Transverse colon (tissue), 4 donors: Measurements from ENCODE around the gene NXPH2.

Experiments used
- CTCF ChIP-seq, 5 experiments: fragments of 200-600 bp in 3 of 5; fragments of 450-650 bp in 2 of 5; sonication (generic) in 3 of 5; IDR thresholded peaks; 1 replicate in 2 of 5; 2 replicates in 3 of 5; pipeline ENCODE4 v1.5.1; 2016 to 2017; ENCODE audit warnings: antibody characterized with exemption in 5 of 5, inconsistent platforms in 3 of 5, mild to moderate bottlenecking in 2 of 5, moderate library complexity in 1 of 5
- POLR2AphosphoS5 ChIP-seq, 3 donors: sonication (generic); formaldehyde crosslinking; IDR thresholded peaks; one replicate each; pipeline ENCODE4 v1.6.1; 2016; ENCODE audit warnings: antibody characterized with exemption in 3 of 3

- no peak for TF ChIP-seq POLR2AphosphoS5 (IDR thresholded peaks at IDR 0.05)
- TF ChIP-seq CTCF (IDR thresholded peaks at IDR 0.05) = no peak
Measured at GRCh38 chr2:138689705-138690104, 90.5 kb downstream of the NXPH2 start.
